Vagina (tissue), 2 donors: Measurements from ENCODE around the gene AKAP7. TPM values are rescaled to one million over a fixed set of nuclear protein-coding genes. Genes with fewer than 3 reads are reported as not detected.

ENCODE experiments used
- DNase-seq, 2 donors: peaks; one replicate each; pipeline ENCODE4 v3.0.0-alpha.2; 2017; ENCODE audit errors: extremely low spot score in 2 of 2
- H3K27ac ChIP-seq: fragments of 200-600 bp; sonication (generic); one replicate; pipeline ENCODE4 v1.5.1; 2019
- H3K27me3 ChIP-seq: fragments of 200-600 bp; sonication (generic); one replicate; pipeline ENCODE4 v1.5.1; 2019
- H3K36me3 ChIP-seq, 2 donors: fragments of 200-600 bp; sonication (generic); one replicate each; pipeline ENCODE4 v1.5.1; 2017 to 2019
- H3K4me1 ChIP-seq: fragments of 200-600 bp; sonication (generic); one replicate; pipeline ENCODE4 v1.5.1; 2019
- H3K4me3 ChIP-seq, 2 donors: fragments of 200-600 bp; sonication (generic); 1 replicate in 1 of 2; 2 replicates in 1 of 2; pipeline ENCODE4 v1.5.1; 2016 to 2019
- H3K9me3 ChIP-seq: fragments of 200-600 bp; sonication (generic); one replicate; pipeline ENCODE4 v1.5.1; 2019
- CTCF ChIP-seq, 3 experiments: fragments of 450-650 bp in 2 of 3; fragments of 200-600 bp in 1 of 3; sonication (generic) in 1 of 3; IDR thresholded peaks; one replicate each; pipeline ENCODE4 v1.5.1; 2017 to 2019; ENCODE audit warnings: antibody characterized with exemption in 3 of 3, mild to moderate bottlenecking in 2 of 3, moderate library complexity in 2 of 3
- POLR2A ChIP-seq, 2 donors: fragments of 450-650 bp; IDR thresholded peaks; one replicate each; pipeline ENCODE4 v1.6.1; 2017; ENCODE audit warnings: antibody characterized with exemption in 2 of 2, mild to moderate bottlenecking in 2 of 2, moderate library complexity in 2 of 2
- POLR2AphosphoS5 ChIP-seq, 2 donors: sonication (generic); formaldehyde crosslinking; IDR thresholded peaks; one replicate each; pipeline ENCODE4 v1.9.0; 2017; ENCODE audit warnings: antibody characterized with exemption in 2 of 2, mild to moderate bottlenecking in 2 of 2, low read depth in 1 of 2; ENCODE audit not compliant: insufficient read depth in 1 of 2
- intact Hi-C: fragments of 100-400 bp; cut with DNase I; formaldehyde crosslinking; loops from one replicate; pipeline ENCODE4 v1.15.1; 2023
- total RNA-seq: library from RNA; depleted of rRNA; stranded (reverse); fragments of >200 nt; gene quantifications from one replicate; pipeline ENCODE4 v1.2.3, GENCODE V29; 2016

AKAP7 gene
- total RNA-seq, 1 donor from 2014 or later, result 6.4 TPM

DNA sequence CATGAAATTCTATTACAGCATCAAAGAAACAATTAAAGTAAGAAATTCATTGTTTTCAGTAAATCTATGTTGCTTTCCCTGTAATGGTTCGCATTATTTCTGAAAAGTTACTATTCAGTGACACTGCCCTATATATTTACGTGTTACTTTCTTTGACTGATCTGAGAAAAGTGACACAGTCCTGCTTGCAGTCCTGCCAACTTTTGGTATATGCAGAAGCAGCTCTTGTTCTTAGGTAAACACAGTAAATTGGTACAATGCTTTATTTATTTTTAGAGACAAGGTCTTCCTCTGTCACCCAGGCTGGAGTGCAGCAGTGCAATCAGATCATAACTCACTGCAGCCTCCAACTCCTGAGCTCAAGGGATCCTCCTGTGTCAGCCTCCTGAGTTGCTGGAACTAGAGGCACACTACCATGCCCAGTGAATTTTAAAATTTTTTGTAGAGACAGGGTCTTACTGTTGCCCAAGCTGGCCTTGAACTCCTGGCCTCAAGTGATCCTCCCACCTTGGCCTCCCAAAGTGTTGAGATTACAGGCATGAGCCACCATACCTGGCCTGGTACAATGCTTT lies 151.3 kb downstream of the AKAP7 start:
- Histone ChIP-seq H3K9me3 (no peaks in the 10 kb centered on the region), H3K4me3 (no peak overlapping the region), H3K27me3 (no peaks in the 10 kb centered on the region), H3K4me1 (no peaks in the 10 kb centered on the region), H3K27ac (no peak overlapping the region), H3K36me3 (peaks cover 0 to 14% of the 10 kb centered on the region in 2 donors)
- DNase-seq, result no peak
- intact Hi-C loops, result no loop called here
- TF ChIP-seq CTCF (IDR thresholded peaks at IDR 0.05) (no peak), POLR2A (IDR thresholded peaks at IDR 0.05) (no peak), POLR2AphosphoS5 (IDR thresholded peaks at IDR 0.05; ENCODE audit: insufficient read depth in 1 of 2, low read depth in 1 of 2) (no peak)

GRCh38 chr6:131288214-131288613 lies 152.9 kb downstream of the AKAP7 start:
- no peak for DNase-seq
- TF ChIP-seq POLR2AphosphoS5 (IDR thresholded peaks at IDR 0.05; ENCODE audit: insufficient read depth in 1 of 2, low read depth in 1 of 2) (no peak), CTCF (IDR thresholded peaks at IDR 0.05) (no peak), POLR2A (IDR thresholded peaks at IDR 0.05) (no peak)
- no peaks in the 10 kb centered on the region for H3K9me3 ChIP-seq
- no peak overlapping the region for H3K4me3 ChIP-seq
- intact Hi-C loops, result no loop called here
- peaks cover 0 to 7% of the 10 kb centered on the region in 2 donors for H3K36me3 ChIP-seq
- H3K27me3 ChIP-seq, result no peaks in the 10 kb centered on the region
- H3K4me1 ChIP-seq, result no peaks in the 10 kb centered on the region
- H3K27ac ChIP-seq, result no peak overlapping the region

DNA sequence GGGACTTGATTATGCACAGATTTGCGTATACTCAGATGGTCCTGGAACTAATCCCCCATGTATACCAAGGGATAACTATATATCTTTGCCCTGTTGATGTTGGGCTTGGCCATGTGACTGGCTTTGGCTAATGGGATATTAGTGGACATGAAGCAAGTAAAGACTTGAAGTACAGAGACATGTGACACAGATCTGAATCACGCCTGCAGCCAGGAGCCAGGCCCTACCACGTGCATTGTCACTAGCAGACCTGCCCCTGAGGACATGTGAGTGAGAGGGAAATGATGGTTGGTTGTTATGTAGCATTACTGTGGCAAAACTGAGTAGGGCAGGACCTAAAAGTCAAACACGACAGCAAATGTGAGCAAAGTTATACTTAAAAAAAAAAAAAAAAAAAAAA lies 155.7 kb downstream of the AKAP7 start:
- intact Hi-C loops, result no loop called here

GRCh38 chr6:131292145-131292938 lies 157.1 kb downstream of the AKAP7 start:
- Histone ChIP-seq H3K27me3 (no peaks in the 10 kb centered on the region), H3K9me3 (no peaks in the 10 kb centered on the region), H3K4me1 (no peaks in the 10 kb centered on the region), H3K27ac (no peak overlapping the region), H3K4me3 (no peak overlapping the region), H3K36me3 (no peaks in the 10 kb centered on the region)
- intact Hi-C loops, result no loop called here
- no peak for TF ChIP-seq CTCF (IDR thresholded peaks at IDR 0.05)
- no peak for TF ChIP-seq POLR2A (IDR thresholded peaks at IDR 0.05)
- TF ChIP-seq POLR2AphosphoS5 (IDR thresholded peaks at IDR 0.05; ENCODE audit: insufficient read depth in 1 of 2, low read depth in 1 of 2), result no peak
- DNase-seq, result no peak

More for the DNA sequence above, 155.7 kb downstream of the AKAP7 start:
- Histone ChIP-seq H3K4me3 (no peak overlapping the region), H3K4me1 (no peaks in the 10 kb centered on the region), H3K9me3 (no peaks in the 10 kb centered on the region), H3K36me3 (no peaks in the 10 kb centered on the region), H3K27me3 (no peaks in the 10 kb centered on the region), H3K27ac (no peak overlapping the region)
- TF ChIP-seq POLR2AphosphoS5 (IDR thresholded peaks at IDR 0.05; ENCODE audit: insufficient read depth in 1 of 2, low read depth in 1 of 2) (no peak), POLR2A (IDR thresholded peaks at IDR 0.05) (no peak), CTCF (IDR thresholded peaks at IDR 0.05) (no peak)
- no peak for DNase-seq

DNA sequence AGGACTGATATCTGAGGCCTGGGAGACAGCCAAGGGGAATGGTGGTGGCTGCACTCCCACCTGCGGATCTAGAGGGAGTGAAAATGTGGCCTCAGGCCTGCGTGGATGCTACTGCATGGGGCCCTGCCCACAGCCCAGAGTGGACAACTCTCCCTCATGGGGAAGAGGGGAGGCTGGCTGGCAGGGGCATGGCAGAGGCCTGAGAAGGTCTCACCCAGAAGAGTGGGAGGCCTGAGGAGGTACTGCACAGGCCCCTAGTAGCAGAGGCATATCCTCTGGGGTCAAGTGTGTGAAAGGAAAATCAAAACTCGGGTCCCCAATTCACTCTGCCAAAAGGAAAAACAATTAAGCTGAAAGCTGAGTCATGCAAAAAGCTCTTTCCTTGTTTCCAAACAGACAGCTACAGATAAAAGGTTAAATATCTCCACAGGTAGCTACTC lies 158.2 kb downstream of the AKAP7 start:
- H3K4me3 ChIP-seq, result no peak overlapping the region
- no peaks in the 10 kb centered on the region for H3K9me3 ChIP-seq
- H3K36me3 ChIP-seq, result no peaks in the 10 kb centered on the region
- no peaks in the 10 kb centered on the region for H3K4me1 ChIP-seq
- no peak for TF ChIP-seq POLR2A (IDR thresholded peaks at IDR 0.05)
- TF ChIP-seq CTCF (IDR thresholded peaks at IDR 0.05), result no peak
- no peak for TF ChIP-seq POLR2AphosphoS5 (IDR thresholded peaks at IDR 0.05; ENCODE audit: insufficient read depth in 1 of 2, low read depth in 1 of 2)
- DNase-seq, result no peak
- H3K27me3 ChIP-seq, result no peaks in the 10 kb centered on the region
- intact Hi-C loops, result no loop called here
- H3K27ac ChIP-seq, result no peak overlapping the region
